ENCODE measurements around the gene ZNF805. TPM values are rescaled to one million over a fixed set of nuclear protein-coding genes. Genes with fewer than 3 reads are reported as not detected.

Gene ZNF805
- 38.6 and 40.7 TPM in 2 replicates for total RNA-seq

GRCh38 chr19:57240311-57241090 lies at the start of gene ZNF805:
Gene ZNF805 (plus strand): TSS chr19:57240632. CDS start chr19:57240892, 260 bp downstream.

DNA sequence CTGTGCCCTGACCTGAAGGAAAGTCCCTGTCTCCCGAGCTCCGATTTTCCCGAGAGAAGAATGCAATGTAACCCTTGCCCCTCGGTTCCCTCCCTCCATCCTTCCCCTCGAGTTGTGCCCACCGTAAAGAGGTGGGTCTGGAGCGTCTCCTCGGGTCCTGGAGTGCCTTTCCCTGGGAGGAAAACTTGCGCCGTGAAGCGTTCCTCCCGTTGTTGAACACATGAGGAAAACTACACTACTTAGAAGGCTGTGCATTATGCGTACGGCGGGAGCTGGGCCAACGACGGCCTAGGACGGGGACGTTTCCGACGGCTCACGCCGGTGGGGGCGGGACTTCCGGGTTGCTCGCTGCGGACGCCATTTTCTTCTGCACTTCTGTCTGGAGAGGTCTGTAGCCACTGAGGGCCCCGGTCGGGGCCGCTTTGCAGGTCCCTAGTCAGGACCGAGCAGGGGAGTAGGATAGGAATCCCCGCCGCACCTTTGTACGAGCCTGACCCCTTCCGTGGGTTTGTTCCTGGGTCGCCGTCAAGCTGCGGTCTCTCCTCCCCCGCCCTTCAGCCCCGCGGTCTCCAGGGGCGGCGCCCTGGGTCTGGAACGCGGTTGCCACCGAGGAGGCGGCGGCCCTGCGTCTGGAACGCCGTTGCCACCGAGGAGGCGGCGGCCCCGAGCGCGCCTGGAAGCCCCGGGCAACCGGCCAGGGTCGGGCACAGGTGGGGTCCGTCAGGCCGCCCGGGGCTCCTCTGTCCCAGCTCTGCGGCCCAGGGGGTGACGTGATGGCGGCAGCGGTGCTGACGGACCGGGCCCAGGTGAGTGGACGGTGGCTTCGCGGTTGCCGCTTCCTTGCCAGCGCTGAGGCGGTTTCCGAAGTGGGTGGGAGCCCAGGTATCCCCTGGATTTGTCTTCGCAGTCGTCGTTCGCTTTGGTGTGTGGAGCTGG lies 49.0 kb upstream of the ZNF805 start, which contains the start of gene ZNF264:
Gene ZNF264 (plus strand): TSS at position 360 of the 936 bp plus-strand sequence. CDS start 414 bp downstream, at position 774.

DNA sequence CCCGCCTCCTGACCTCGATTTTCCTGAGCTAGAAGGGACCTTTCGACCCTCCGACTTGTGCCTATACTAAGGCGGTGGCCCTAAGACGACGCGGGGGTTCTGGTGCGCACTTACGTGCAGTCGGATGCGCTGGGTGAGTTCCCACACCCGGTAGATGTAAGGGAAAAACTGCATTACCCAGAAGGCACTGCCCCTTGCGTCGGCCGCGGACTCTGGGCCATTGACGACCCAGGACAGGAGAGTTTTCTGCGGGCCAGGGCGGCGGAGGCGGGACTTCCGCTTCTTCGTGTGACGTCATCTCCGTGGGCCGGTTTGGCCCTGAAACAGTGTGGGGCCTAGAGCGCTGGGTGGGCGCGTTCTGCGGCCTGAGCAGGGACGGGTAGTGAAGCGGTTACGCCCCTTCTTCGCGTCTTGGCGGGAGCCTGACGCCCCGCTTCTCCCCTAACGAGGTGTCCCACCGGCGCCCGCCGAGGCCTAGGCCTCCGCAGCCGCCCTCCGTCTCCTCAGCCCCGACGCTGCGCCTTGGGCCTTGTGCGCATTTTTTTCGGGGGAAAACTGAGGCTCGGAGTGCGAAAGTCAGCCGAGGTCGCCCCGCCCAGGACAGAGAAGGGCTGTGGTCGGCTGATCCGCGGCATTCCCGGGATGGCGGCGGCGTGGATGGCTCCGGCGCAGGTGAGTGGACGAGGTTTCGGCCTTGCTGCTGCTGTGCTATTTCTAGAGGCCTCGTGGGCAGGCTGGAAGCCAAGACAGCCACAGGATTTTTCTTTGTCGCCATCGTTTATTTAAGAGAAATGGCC lies 39.9 kb downstream of the ZNF805 start, which contains the start of gene ZNF460:
Gene ZNF460 (plus strand): TSS at position 321 of the 797 bp plus-strand sequence. CDS start 322 bp downstream, at position 643.

Other genes with a start within 250 kb of the ZNF805 start
- gene USP29, start 120.6 kb upstream of the ZNF805 start, total RNA-seq, result not detected in 2 replicates
- gene ZIM3, start 95.4 kb upstream of the ZNF805 start, total RNA-seq, result not detected in 2 replicates
- not detected in 2 replicates for gene DUXA, start 73.1 kb upstream of the ZNF805 start, total RNA-seq
- 39.9 and 55.3 TPM in 2 replicates for gene ZNF264, start 49.1 kb upstream of the ZNF805 start, total RNA-seq
- gene AURKC, start 9.6 kb upstream of the ZNF805 start, total RNA-seq, result 0.23 and 0.46 TPM in 2 replicates
- gene ZNF460, start 39.9 kb downstream of the ZNF805 start, total RNA-seq, result 125 and 136 TPM in 2 replicates
- gene ZNF543, start 79.8 kb downstream of the ZNF805 start, total RNA-seq, result 11.2 and 12.3 TPM in 2 replicates
- gene ZNF304, start 110.6 kb downstream of the ZNF805 start, total RNA-seq, result 9.5 and 10.9 TPM in 2 replicates
- gene TRAPPC2B, start 122.9 kb downstream of the ZNF805 start, total RNA-seq, result 6.6 and 7.5 TPM in 2 replicates
- 3.7 and 3.8 TPM in 2 replicates for gene ZNF547, start 122.9 kb downstream of the ZNF805 start, total RNA-seq
- 18.8 and 21.2 TPM in 2 replicates for gene ZNF548, start 149.2 kb downstream of the ZNF805 start, total RNA-seq
- 13.8 and 14.2 TPM in 2 replicates for gene ZNF17, start 170.5 kb downstream of the ZNF805 start, total RNA-seq
- 10.0 and 15.4 TPM in 2 replicates for gene ZNF749, start 194.7 kb downstream of the ZNF805 start, total RNA-seq
- gene VN1R1, start 216.5 kb downstream of the ZNF805 start, total RNA-seq, result 0.72 and 0.76 TPM in 2 replicates
- 17.5 and 19.9 TPM in 2 replicates for gene ZNF772, start 236.9 kb downstream of the ZNF805 start, total RNA-seq
- 13.8 and 13.9 TPM in 2 replicates for gene ZNF419, start 247.1 kb downstream of the ZNF805 start, total RNA-seq

Measured in smooth muscle cell of the pulmonary artery (primary cell).